Measurements from ENCODE around the gene STX3.

- TF ChIP-seq CTCF (conservative IDR thresholded peaks at IDR 0.05; ENCODE audit: low read length) = no peak
- TF ChIP-seq EZH2phosphoT487 (IDR thresholded peaks at IDR 0.05; ENCODE audit: borderline replicate concordance) = no peak
Measured at GRCh38 chr11:59713745-59714144, 41.4 kb upstream of the STX3 start, which contains the start of gene OR10V1.
